Subcutaneous adipose tissue (tissue), 4 donors: ENCODE data around the gene TUBGCP2. TPM values are rescaled to one million over a fixed set of nuclear protein-coding genes. Genes with fewer than 3 reads are reported as not detected.

Source experiments
- CTCF ChIP-seq: fragments of 450-650 bp; IDR thresholded peaks from one replicate; pipeline ENCODE4 v1.5.1; 2016; ENCODE audit warnings: low read depth, mild to moderate bottlenecking, control low read depth, antibody characterized with exemption, moderate library complexity
- total RNA-seq, 4 donors: library from RNA; depleted of rRNA; stranded (reverse); fragments of >200 nt; gene quantifications; one replicate each; pipeline ENCODE4 v1.1.0, GENCODE V29; 2016

Gene TUBGCP2
- total RNA-seq, 4 donors from 2014 or later, result 24.5 to 43.9 (median 36.8) TPM

DNA sequence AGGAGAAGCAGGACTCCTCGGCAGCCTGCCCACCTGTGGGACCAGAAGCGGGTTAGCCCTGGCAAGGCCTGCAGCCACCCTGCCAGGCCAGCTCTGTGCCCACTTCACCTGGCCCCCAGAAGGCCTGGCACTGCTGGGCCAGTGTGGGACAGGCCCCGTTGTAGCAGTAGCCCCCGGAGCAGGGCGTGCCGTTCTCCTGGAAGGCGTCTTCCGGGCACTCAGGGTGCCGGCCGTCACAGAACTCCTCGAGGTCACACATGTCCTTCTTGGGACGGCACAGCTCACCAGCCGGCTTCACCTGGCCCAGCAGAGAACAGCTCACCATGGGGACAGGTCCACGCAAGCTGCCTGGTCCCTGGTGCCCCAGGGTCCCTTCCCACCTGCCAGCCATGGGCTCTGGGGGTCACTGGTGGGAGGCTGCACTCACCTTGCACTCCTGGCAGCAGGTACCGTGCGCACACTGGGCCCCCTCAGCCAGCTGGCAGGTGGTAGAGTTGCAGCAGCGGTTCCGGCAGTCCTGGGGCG lies 37.8 kb downstream of the TUBGCP2 start:
- TF ChIP-seq CTCF, result no peak

- TF ChIP-seq CTCF, result no peak
Measured at GRCh38 chr10:133270204-133270603, 38.5 kb downstream of the TUBGCP2 start.

DNA sequence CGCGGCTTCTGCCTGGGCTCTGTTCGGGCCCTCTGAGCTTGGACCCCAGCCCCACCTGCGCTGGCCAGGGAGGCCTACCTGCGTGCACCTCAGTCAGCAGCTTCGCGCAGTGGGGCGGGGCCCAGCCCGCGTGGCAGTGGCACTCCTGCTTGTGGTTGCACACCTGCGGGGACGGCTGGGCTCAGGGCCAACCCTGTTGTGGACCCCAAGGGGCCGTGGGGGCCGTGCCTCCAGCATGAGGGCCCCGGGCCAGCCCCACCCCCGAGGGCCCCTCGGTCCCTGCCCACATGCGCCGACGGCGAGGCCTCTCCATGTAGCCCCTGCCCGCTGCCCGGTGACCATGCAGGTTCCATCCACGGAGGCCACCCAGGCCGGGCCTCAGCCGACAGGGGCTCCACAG lies 39.3 kb downstream of the TUBGCP2 start:
- no peak for TF ChIP-seq CTCF

GRCh38 chr10:133268532-133268931 lies 40.1 kb downstream of the TUBGCP2 start:
- TF ChIP-seq CTCF, result no peak

DNA sequence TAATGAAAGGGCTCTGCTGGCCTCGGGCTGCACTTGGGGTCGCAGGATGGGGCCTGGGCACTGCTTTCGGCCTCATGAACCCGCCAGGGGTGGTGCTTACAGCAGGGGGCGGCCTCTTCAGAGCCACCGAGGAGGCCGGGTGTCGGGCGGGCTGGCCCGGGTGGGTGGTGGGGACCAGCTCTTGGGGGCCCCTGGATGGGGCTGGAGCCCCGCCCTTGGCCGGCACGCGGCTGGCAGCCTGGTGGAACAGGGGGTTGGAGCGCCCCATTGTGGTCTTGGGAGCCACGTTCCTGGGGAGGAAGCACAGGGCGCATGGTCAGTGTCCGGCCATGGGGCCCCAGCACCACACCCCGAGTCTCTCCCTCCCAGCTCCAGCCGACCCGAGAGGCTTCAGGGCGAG lies 40.8 kb downstream of the TUBGCP2 start:
- TF ChIP-seq CTCF, result no peak

DNA sequence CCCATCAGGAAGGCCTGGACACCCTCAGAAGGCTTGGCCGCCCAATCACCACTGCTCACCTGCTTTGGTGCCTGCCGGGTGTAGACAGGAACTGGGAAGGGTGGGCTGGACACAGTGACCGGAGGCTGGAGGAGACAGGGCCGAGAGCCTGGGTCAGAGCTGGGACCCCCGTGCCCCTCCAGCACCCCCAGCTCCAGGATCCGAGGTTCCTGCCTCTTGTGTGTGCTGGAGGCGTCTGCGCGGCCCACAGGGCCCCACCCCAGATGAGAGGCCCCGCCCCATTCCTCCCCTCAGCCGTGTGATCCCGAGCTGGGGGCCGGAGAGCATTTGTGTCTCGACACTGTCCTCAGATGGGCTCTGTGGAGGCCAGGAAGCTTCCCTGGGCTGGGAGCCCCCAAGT lies 41.4 kb downstream of the TUBGCP2 start:
- no peak for TF ChIP-seq CTCF

GRCh38 chr10:133266056-133266795 lies 42.4 kb downstream of the TUBGCP2 start:
- TF ChIP-seq CTCF, result no peak
